ENCODE data around the gene ADGRD1.

Gene ADGRD1

DNA sequence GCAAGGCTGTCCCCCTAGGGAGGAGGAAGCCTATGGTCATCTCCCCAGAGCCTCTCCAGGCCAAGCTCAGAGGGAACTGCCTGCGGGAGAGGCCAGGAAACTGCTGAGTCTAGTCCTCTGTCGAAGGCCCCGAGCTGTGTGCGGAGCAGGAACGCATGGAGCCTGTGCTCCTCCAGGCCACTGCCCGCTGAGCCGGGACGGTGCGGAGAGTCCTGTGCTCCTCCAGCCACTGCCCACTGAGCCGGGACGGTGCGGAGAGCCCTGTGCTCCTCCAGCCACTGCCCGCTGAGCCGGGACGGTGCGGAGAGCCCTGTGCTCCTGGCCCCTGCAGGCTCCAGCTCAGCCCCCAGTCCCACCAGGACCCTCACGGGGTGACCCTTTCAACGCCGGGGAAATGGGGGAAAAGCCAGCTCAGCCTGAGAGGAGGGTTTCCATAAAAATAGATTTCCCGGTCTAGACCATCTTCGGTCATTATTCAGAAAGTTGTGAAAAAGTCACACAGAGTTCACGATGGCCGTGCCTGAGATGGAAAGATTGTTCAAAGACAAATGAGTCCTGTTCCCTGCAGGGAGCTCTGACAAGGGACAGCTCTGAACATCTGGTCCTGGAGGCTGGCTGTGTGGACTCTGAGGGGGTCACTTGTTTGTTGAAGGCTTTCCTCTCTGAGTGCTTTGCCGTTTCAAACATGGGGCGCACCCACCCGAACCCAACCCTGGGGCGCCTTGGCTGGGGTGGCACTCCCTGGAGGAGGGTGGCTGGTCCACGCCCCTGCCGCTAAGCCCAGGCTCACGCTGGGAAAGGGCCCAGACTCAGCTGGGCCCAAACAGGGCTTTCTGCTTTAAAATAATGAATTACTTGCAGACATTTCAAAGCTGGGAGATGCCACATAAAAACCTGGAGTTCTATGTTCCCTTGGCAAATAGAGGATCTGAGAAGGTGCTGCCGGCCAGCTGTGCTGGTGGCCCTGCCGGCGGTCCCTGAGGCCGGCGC is 85.5 kb downstream of the ADGRD1 start:
- no peak for DNase-seq (ENCODE audit: low read depth in 2 of 3, low spot score in 2 of 3)

DNA sequence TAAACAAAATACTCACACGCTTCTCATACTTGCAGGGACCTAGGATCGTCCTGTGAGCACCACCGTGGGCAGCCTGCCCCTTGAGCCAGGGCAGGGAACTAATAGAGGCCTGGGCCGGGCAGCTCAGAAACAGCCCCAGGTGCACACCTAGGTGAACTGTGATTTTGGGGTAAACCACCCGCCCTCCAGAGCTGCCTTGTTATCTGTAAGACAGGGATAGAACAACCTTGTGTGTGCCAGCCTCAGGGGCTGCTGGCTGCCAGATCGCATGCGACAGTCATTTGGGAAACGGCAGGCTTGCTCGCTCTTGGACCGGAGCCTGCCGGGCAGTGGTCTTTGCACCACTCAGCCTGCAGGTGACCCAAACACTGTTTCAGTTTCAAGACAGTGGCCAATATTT is 86.8 kb downstream of the ADGRD1 start:
- DNase-seq (ENCODE audit: low read depth in 2 of 3, low spot score in 2 of 3) = no peak

DNA sequence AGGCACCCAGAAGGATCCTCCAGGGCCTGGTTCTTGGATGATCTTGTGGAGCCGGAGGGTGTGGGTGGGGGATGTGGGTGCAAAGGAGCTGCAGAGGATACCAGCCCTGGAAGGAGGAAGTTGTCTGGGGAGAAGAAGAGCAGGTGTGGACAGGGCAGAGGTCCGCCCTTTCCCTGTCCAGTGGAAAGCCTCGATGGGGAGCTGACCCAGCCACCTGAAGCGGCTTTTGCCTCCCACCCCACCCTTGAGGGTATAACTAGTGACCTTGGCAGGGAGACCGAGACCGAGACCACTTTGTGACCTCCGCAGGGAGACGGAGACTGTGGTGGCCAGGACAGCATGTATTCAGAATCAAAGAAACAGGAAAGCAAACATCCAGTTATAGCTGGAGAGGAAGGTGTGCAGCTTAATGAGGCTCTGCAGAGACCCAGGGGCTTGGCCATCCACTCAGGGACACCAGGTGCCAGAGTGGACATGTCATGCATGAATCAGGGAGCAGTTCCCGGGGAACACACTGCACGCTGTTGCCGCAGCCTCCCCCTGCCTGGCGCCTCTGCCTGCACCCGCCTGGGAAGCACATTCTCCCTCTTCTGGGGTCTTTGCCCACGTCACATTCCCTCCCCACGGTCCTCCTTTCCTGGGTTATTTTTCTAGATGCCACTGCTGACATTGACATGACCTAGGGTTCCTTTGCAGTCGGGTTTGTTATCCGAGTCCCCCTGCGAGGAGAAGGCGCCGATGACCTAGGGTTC is 87.7 kb downstream of the ADGRD1 start:
- DNase-seq (ENCODE audit: low read depth in 2 of 3, low spot score in 2 of 3) = no peak

DNA sequence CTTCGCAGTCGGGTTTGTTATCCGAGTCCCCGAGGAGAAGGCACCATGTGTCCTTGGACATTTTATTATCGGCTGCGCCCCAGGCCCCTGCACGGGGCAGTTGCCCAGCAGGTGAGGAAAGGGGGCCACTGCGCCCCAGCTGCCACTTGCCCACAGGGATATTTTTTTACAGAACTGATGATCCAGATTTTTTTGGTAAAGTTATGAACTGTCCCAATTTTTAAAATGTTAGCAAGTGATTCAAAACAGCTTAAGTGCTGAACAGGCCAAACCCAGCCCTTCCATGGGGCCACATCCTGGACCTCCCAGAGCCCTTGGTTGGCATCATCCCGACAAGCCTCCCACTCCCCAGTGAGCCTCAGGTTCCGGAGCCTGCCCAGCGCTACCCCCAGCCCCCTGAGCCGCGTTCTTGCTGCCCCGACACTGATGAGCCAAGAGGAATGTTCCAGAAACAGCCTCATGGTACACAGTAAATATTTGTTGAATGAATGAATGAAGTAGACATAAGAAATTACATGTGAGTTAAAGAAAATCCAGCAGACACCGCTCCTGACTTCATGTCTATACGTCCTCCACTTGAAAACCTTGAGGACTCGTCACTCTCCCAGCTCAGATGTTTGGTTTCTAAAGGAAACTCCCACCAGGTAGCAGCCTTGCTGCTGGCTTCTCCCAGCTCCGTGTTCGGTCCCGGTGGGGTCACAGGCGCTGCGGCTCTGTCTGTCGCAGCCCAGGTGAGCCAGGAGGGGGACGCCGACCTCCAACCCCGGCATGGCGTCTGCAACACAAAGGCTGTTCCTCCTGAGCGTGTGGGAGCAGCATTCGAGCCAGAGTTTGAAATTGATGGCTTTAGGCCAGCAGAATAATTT is 88.5 kb downstream of the ADGRD1 start:
- DNase-seq (ENCODE audit: low read depth in 2 of 3, low spot score in 2 of 3) = no peak

DNA sequence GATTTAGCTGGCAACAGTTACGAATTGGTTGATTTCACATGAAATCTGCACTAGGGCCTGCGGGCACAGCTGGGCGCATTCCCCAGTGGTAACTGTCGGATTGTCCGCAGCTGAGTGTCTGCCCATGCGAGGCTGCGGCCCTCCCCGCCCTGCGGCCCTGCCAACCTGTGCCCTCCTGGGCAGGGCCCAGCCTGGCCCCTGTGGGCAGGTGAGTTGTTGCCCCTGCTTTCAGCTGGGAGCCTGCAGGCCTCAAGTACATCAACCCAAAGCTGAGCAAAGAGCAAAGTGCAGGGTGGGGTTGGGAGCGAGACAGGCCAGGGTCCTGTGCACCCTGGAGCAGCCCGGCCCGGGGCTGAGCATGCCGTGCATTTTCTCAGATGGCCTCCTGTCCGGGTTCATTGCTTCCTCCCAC is 89.1 kb downstream of the ADGRD1 start:
- no peak for DNase-seq (ENCODE audit: low read depth in 2 of 3, low spot score in 2 of 3)

DNA sequence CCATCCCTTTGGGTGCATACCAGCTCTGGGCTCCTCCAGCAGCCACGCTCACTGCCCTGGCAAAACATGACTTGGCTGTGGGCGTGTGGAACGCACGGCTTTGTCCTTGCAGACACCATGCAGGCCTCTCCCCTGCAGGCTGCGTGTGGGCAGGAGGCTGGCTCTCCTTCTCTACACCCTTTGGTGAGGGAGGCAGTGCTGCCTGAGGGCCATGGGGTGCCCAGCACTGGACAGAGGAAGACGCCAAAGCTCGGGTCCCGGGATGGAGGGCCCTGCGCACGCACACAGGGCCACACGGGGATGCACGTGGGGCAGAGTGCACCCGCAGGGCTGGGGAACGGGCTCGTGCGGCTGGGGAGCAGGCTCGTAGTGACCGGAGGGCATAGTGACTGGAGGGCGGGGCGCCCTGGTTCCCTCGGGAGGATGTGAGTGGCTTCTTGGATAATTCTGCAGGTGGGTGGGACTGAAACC is 89.7 kb downstream of the ADGRD1 start:
- no peak for DNase-seq (ENCODE audit: low read depth in 2 of 3, low spot score in 2 of 3)

DNA sequence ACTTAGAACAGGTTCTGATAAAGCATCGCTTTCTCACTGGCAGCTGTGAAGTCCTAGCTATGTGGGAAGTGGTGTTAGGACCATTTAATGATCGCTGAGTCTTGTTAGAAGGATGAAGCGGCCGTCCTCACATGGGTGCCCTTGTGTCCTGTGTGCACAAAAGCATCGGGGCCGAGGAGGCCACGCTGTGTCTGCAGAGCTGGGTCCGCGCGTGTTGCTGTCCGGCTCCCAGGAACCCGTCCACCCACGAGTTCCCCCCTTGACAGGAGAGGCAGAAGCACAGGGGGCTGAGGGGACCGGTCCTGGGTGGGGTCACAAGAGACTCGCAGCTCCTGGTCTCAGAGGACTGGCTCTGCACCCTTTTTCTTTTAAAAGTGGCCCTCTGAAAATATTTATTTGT is 90.4 kb downstream of the ADGRD1 start:
- DNase-seq (ENCODE audit: low read depth in 2 of 3, low spot score in 2 of 3) = no peak

DNA sequence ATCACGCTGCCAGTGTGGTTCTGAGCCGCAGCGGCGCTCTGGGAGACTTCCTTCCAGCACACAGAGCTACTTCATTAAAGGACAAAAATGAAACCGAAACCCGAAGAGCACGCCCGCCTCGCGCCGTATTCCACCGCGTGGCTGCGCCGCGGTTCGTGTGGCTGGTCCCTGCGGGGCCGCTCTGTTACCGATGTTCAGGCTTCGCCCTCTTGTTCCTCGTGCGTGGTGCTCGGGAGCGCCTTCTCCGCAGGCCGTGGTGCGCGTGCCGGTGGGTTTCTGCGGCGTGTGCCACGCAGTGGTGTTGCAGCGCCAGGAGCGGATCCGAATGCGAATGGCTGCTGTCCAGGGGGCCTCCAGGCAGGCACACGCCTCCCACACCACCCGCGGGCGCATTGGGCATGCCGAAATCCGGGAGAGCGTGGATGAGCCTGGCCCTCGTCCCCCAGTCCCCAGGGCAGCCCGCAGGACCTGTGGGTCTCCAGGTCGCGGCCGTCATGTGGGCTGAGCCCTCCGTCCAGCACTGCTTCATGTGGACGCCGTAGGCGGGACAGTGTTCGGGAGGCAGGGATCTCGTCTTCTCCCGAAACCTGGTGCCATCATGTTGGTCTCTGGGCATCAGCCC is 91.2 kb downstream of the ADGRD1 start:
- no peak for DNase-seq (ENCODE audit: low read depth in 2 of 3, low spot score in 2 of 3)

DNA sequence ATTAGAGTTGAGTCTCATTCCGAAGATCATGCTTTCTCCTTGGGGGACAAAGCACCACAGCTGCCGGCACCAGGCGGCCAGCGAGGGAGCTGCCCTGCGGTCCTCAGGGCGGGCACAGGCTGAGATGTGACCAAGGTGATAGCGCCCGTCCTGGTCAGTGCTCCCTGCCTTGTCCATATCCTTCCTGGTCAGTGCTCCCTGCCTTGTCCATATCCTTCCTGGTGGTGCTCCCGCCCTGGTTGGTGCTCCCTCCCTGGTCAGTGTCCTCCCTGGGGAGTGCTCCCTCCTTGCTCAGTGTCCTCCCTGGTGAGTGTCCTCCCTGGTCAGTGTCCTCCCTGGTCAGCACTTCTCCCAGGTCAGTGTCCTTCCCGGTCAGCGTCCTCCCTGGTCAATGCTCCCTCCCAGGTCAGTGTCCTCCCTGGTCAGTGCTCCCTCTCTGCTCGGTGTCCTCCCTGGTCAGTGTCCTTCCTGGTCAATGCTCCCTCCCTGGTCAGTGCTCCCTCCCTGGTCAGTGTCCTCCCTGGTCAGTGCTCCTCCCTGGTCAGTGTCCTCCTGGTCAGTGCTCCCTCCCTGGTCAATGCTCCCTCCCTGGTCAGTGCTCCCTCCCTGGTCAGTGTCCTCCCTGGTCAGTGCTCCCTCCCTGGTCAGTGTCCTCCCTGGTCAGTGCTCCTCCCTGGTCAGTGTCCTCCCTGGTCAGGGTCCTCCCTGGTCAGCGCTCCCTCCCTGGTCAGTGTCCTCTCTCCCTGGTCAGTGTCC is 92.2 kb downstream of the ADGRD1 start:
- no peak for DNase-seq (ENCODE audit: low read depth in 2 of 3, low spot score in 2 of 3)

DNA sequence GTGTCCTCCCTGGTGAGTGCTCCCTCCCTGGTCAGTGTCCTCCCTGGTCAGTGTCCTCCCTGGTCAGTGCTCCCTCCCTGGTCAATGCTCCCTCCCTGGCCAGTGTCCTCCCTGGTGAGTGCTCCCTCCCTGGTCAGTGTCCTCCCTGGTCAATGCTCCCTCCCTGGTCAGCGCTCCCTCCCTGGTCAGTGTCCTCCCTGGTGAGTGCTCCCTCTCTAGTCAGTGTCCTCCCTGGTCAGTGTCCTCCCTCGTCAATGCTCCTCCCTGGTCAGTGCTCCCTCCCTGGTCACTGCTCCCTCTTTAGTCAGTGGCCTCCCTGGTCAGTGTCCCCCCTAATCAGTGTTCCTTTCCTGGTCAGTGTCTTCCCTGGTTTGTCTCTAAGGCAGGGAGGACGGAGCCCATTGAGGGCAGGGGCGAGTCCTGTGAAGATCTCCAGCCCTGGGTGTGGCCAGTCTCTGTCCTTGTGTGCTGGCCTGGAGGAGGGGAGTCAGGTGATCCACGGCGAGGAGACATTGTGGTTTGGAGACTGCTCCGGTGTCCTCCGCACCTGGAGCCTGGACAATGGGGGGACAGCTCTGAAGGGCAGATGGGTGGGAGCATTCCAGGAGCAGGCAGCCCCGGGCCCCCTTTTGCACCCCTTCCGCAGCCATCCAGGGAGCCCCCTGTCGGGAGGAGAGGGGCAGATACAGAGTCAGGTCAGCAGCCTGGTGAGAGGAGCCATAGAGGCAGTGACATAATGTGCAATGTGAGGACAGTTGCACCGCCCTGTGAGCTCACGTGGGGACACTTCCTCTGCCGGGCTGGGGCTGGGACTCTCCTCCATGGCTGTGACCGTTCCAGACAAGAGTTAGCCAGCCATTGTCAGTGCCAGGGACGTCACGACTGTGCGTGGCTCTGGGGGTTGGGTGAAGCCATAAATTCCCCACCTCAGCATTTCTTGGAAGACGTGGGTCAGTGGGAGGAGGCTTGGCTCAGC is 93.4 kb downstream of the ADGRD1 start:
- no peak for DNase-seq (ENCODE audit: low read depth in 2 of 3, low spot score in 2 of 3)

DNA sequence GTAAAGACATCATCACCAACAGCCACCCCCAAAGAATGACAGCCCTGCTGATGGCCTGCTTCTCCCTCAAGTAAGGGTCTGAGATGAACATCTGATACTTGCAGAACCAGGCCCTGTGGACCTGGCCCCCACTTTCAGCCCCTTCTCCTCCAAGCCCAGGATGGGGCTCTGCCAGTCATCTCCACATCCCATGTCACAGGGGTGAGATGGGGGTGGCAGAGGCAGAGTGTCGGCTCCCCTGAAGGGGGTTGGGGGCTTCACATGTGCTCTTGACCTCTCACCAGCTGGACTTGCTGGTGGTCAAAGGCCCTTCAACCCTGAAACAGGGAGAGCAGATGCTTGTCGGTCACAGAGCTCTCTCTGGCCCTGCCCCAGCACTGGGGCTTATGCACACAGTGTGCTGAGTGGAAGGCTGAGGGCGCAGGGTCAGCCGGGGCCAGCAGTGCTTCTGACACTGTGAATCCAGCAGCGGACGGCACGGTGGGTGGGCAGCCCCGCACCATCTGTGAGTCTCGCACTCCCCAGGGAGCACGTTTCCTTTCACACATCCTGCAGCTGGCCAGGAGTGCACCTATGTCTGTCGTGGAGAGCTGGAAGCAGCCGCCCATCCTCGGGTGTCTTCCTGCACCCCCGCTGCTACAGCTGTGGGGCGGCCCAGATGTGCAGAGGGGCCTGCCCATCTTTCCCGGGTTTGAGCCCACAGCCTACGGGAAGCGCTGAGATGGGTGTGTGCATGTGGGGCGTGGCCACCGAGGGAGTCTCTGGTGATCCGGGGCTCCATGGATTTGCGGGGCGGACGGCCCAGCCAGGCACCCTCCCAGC is 94.3 kb downstream of the ADGRD1 start:
- DNase-seq (ENCODE audit: low read depth in 2 of 3, low spot score in 2 of 3) = no peak

DNA sequence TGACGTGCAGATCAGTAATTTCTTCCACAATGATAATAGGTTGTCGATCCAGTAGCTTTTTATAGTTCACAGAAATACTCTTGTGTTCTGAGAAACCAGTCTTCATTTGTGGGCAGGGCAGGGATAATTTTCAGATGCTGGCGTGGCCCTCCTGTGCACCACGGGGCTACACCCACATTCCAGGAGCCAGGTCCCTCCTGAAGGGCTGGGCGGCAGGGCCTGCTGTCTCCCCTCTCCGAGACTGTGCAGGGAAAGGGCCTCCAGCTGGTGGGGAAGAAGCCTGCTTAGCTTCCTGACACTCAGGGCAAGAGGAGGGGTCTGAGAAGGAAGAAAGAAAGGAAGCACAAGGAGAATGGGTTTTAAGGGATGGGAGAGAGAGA is 94.9 kb downstream of the ADGRD1 start:
- no peak for DNase-seq (ENCODE audit: low read depth in 2 of 3, low spot score in 2 of 3)

DNA sequence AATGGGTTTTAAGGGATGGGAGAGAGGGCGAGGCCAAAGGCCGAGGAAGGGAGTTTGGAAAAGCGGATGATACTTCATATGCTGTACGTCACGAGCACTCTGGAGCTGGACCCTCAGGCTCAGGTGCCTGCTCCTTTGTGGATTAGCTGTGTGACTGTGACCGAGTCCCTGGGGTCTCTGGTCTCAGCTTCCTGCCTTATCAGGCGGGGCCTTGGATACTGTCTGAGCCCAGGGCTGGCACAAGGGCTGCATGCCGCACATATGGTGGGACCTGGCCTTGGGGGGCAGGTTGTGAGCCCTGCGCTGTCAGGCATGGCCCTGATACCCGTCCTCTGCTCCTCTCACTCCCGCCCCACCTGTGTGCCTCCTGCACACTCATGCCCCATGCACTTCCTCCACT is 95.3 kb downstream of the ADGRD1 start:
- no peak for DNase-seq (ENCODE audit: low read depth in 2 of 3, low spot score in 2 of 3)

DNA sequence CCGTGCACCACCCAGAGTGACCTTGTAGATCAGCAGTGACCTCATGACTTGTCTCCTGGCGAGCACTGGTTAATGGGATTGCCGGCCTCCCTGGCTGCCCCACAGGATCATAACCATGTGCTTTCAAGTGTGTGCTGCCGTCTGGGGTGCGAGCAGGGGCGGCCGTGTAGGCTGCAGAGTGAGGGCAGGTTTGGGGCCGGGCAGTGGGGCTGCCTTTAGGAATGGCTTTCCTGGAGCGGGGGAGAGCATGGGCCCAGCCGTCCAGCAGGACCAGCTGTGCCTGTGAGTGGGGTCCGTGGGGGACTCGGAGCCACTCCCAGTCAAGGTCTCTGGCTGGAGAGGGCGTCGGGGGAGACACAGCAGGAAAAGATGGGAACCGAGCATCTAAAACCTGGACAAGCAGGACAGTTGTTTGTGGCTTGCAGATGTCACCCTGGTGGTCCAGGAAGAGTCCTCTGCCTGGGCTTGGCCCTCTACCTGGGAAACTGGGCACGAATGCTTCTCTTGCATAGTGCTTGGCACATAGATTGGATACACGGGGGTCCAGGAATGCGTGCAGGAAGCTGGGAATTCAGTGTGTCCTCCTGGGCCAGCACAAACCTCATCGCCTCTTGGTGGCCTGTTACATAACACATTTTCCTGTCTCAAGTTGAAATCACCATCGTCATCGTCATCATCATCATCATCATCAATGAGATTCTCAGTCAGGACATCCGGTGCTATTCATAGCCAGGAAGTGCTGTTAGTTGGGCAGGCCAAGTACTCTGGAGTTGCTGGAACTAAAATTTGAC is 96.0 kb downstream of the ADGRD1 start:
- DNase-seq (ENCODE audit: low read depth in 2 of 3, low spot score in 2 of 3) = no peak

DNA sequence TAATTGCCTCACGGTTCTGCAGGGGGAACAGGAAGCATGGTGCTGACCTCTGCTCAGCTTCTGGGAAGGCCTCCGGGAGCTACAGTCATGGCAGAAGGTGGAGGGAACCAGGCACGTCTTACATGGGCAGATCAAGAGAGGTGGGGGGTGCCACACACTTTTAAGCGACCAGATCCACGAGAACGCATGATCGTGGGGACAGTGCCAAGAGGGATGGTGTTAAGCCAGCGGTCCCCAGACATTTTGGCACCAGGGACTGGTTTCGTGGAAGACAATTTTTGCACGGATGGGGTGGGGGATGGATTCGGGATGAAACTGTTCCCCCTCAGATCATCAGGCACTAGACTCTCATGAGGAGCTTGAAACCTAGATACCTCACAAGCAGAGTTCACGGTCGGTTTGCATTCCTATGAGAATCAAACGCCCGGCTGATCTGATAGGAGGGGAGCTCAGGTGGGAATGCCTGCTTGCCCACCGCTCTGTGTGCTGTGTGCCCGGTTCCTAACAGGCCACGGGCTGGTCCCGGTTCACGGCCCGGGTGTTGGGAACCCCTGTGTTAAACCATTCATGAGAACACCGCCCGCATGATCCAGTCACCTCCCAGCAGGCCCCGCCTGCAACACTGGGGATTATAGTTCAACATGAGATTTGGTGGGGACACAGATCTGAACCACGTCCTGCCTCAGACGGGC is 96.9 kb downstream of the ADGRD1 start:
- DNase-seq (ENCODE audit: low read depth in 2 of 3, low spot score in 2 of 3) = no peak

DNA sequence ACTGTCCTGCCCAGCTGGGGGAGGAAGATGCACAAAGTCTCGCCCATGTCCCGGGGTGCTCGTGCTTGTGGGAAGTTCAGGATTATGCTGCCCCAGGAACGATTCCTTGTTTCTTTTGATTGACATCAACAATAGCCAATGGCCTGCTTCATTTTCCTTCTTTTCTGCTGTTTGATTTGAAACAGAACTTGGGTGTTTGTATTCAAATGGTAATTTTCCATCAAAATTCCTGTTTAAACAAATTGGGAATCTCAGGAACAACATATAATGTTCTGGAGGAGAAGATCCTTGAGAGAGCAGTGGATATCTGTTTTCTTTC is 97.4 kb downstream of the ADGRD1 start:
- DNase-seq (ENCODE audit: low read depth in 2 of 3, low spot score in 2 of 3) = no peak

Measured in activated CD8-positive, alpha-beta memory T cell treated with anti-CD3 and anti-CD28 coated beads for 48 hours (primary cell).